Activated CD4-positive, alpha-beta T cell treated with anti-CD3 and anti-CD28 coated beads, Interleukin-2, amount 50 U/mL, for 24 hours (primary cell): Measurements from ENCODE around the gene DHFR.
"Not testable (repeated sequence)": the region's sequence is repeated elsewhere in the genome, so short reads cannot be mapped to it uniquely, and the experiment has no call there.

ENCODE experiments used
- DNase-seq, 2 donors: peaks; one replicate each; pipeline ENCODE4 v3.0.0-alpha.2; 2020; ENCODE audit warnings: low read depth in 1 of 2, low spot score in 1 of 2

The DHFR gene

GRCh38 chr5:80600943-80601693 is 53.7 kb downstream of the DHFR start:
- DNase-seq, result no peak

- no peak for DNase-seq
Measured at GRCh38 chr5:80597500-80597899, 57.3 kb downstream of the DHFR start.

- no peak for DNase-seq
Measured at GRCh38 chr5:80594810-80595209, 60.0 kb downstream of the DHFR start.

GRCh38 chr5:80592761-80593160 is 62.0 kb downstream of the DHFR start:
- DNase-seq, result no peak

- no peak for DNase-seq
Measured at GRCh38 chr5:80592105-80592504, 62.7 kb downstream of the DHFR start.

- DNase-seq, result no peak
Measured at GRCh38 chr5:80591352-80591751, 63.4 kb downstream of the DHFR start.

GRCh38 chr5:80590766-80591165 is 64.0 kb downstream of the DHFR start:
- no peak for DNase-seq

GRCh38 chr5:80588858-80589540 is 65.8 kb downstream of the DHFR start:
- no peak for DNase-seq

GRCh38 chr5:80584770-80585169 is 70.0 kb downstream of the DHFR start:
- no peak for DNase-seq

GRCh38 chr5:80580291-80580690 is 74.5 kb downstream of the DHFR start:
- DNase-seq, result not testable (repeated sequence)

GRCh38 chr5:80579050-80579449 is 75.7 kb downstream of the DHFR start:
- DNase-seq, result no peak

- no peak for DNase-seq
Measured at GRCh38 chr5:80577707-80578106, 77.1 kb downstream of the DHFR start.

- no peak for DNase-seq
Measured at GRCh38 chr5:80576383-80576782, 78.4 kb downstream of the DHFR start.
